Stomach (tissue), 4 donors: ENCODE data around the gene SNRNP70.

Experiments used
- CTCF ChIP-seq, 7 experiments: fragments of 450-650 bp in 4 of 7; fragments of 200-600 bp in 3 of 7; sonication (generic) in 3 of 7; IDR thresholded peaks; one replicate each; pipeline ENCODE4 v1.5.1; 2016 to 2019; ENCODE audit warnings: antibody characterized with exemption in 7 of 7, control low read depth in 2 of 7, mild to moderate bottlenecking in 1 of 7
- EP300 ChIP-seq: sonication (generic); formaldehyde crosslinking; IDR thresholded peaks from one replicate; pipeline ENCODE4 v1.6.1; 2017; ENCODE audit warnings: antibody characterized with exemption
- POLR2A ChIP-seq, 4 donors: fragments of 450-650 bp; IDR thresholded peaks; one replicate each; pipeline ENCODE4 v1.6.1; 2016; ENCODE audit warnings: antibody characterized with exemption in 4 of 4, control low read depth in 2 of 4, mild to moderate bottlenecking in 1 of 4, moderate library complexity in 1 of 4
- POLR2AphosphoS5 ChIP-seq, 3 donors: sonication (generic); formaldehyde crosslinking; IDR thresholded peaks; one replicate each; pipeline ENCODE4 v1.6.1; 2016; ENCODE audit warnings: antibody characterized with exemption in 3 of 3

GRCh38 chr19:49110567-49110966, 25.3 kb downstream of the SNRNP70 start:
- TF ChIP-seq POLR2AphosphoS5 (IDR thresholded peaks at IDR 0.05) (no peak), POLR2A (IDR thresholded peaks at IDR 0.05) (no peak), CTCF (IDR thresholded peaks at IDR 0.05) (no peak), EP300 (no peak)
